ENCODE data around the gene DMD. TPM values are rescaled to one million over a fixed set of nuclear protein-coding genes. Genes with fewer than 3 reads are reported as not detected.

The DMD gene
- total and polyA plus RNA-seq, 2 of the 8 experiments (the other 6 are each of a cell fraction or from before 2014, with no cell fraction given) = 4.8 to 7.4 TPM

DNA sequence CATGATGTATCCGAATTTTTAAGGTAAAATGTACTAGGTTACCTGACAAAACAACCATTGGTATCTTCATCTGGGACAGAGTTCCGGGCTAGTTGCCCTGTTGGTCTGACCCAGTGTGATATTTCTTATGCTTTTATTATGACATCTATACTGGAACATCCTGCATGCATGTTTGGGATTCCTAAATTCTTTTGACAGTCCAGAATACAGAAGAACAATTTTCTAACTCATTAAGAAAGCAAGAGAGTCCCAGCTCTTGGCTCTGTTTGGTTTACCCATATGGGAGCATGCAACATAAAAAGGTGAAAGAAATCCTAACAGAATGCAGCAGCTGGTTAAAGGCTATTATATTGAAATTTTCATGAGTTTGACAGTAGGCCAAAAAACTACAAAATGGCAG is 1891.8 kb downstream of the DMD start (continued):
- TF ChIP-seq SAP30 (IDR thresholded peaks at IDR 0.05; ENCODE audit: insufficient read depth, insufficient replicate concordance, low read length) (no peak), CTBP2 (IDR thresholded peaks at IDR 0.05; ENCODE audit: borderline replicate concordance, insufficient read depth, insufficient read length, low read length) (no peak), NRF1 (IDR thresholded peaks at IDR 0.05; ENCODE audit: low read depth, low read length) (no peak)

All from H1 (cell line).